ENCODE data around the gene CEP112. TPM values are rescaled to one million over a fixed set of nuclear protein-coding genes. Genes with fewer than 3 reads are reported as not detected.
"Not testable (repeated sequence)": the region's sequence is repeated elsewhere in the genome, so short reads cannot be mapped to it uniquely, and the experiment has no call there.

The CEP112 gene
- total RNA-seq, 1 experiment from 2014 or later: 9.6 TPM

DNA sequence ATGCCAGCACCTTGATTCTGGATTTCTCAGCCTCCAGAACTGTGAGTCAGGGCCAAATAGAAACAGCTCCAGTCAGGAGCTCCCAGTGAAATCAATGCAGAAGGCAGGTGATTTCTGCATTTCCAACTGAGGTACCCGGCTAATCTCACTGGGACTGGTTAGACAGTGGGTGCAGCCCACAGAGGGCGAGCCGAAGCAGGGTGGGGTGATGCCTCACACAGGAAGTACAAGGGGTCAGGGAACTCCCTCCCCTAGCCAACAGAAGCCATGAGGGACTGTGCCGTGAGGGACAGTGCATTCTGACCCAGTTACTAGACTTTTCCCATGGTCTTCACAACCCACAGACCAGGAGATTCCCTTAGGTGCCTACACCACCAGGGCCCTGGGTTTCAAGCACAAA, 36.9 kb downstream of the CEP112 start:
- not testable (repeated sequence) for DNase-seq (ENCODE audit: low spot score)

GRCh38 chr17:66152756-66153155, 39.2 kb downstream of the CEP112 start:
- DNase-seq (ENCODE audit: low spot score): peak; percentile 29

DNA sequence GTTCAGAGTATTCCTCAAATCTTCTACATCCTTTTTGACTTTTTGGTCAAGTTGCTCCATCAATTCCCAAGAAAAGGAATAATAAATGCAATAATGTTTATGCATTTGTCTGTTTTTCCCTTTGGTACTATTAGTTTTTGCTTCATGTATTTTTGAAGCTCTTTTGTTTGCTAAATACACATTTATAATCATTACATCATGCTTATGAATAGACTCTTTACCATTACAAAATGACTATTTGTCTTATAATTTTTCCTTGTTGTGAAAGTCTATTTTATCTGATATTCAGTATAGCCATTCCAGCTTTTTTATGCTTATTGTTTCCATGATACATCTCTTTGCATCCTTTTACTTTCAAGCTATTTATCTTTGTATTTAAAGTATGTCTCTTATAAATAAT, 41.2 kb downstream of the CEP112 start:
- no peak for DNase-seq (ENCODE audit: low spot score)

DNA sequence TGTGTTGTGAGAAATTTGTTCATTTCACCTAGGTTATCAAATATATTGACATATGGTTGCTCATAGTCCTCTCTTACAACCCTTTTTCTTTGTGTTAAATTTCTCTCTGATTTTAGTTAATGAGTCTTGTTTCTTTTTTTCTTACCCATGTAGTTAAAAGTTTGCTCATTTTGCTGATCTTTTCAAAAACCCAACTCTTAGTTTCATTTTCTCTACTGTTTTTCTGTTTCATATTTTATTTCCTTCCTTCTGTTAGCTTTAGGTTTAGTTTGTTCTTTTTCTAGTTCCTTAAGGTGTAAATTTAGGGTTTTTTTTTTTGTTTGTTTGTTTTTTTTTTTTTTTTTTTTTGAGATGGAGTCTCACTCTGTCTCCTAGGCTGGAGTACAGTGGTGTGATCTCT, 42.4 kb downstream of the CEP112 start:
- DNase-seq (ENCODE audit: low spot score): no peak

- no peak for DNase-seq (ENCODE audit: low spot score)
Observed at GRCh38 chr17:66146394-66146793, 45.5 kb downstream of the CEP112 start.

DNA sequence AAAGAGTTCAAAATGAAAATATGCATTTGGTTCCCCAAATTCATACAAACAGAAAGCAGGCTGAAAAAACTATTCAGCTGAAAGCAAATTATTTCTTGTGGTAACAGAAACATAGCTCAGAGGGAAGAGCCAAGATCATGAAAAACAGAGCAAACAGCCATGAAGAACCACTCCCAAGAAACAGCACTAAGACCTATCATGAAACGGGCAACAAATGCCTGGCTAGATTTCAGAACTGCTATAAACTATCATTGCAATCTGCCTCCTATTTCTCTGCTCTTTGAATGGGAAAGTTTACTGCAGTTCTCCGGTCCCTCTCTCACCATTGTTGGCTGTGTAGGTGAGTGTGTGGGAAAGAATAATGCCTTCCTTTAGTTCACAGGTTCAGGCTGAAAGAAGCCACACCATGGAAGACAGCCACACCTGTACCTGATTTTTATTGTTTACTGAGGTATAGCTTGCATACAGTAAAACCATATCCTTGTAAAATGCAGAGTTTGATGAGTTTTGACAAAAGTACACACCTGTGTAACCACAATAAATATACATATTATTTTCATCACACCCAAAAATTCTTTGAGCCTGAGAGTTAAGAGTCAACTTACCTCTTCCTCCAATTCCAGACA, 48.2 kb downstream of the CEP112 start:
- DNase-seq (ENCODE audit: low spot score): no peak

DNA sequence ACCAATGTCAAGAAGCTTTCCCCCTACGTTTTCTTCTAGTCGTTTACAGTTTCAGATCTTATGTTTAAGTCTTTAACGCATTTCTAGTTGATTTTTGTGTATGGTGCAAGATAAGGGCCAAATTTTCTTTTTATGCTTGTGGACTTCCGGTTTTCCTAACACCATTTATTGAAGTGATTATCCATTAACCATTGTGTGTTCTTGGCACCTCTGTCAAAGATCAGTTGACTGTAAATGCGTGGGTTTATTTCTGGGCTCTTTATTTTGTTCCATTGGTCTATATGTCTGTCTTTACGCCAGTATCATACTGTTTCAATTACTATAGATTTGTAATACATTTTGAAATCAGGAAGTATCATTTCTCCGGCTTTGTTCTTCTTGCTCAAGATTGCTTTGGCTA, 49.5 kb downstream of the CEP112 start:
- DNase-seq (ENCODE audit: low spot score): no peak

GRCh38 chr17:66138120-66138519, 53.8 kb downstream of the CEP112 start:
- no peak for DNase-seq (ENCODE audit: low spot score)

GRCh38 chr17:66135896-66136295, 56.0 kb downstream of the CEP112 start:
- no peak for DNase-seq (ENCODE audit: low spot score)

DNA sequence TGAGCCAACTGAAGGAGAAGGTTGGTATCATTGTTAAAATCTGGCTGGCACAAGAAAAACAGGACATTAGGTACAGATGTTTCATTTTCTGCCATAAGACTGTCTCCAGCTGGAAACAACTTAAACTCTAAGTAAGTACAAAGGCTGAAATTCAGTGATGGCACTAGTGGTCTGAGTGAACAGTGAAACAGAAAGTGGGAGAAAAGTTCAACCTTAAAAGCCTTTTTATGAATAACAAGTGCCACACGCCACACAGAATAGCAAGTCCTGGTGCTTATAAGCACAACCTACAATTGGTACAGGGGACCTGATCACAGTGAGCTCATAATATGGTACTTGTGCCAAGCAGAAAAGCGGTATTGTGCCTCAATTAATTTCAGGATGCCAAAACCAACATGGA, 56.7 kb downstream of the CEP112 start:
- DNase-seq (ENCODE audit: low spot score): no peak

DNA sequence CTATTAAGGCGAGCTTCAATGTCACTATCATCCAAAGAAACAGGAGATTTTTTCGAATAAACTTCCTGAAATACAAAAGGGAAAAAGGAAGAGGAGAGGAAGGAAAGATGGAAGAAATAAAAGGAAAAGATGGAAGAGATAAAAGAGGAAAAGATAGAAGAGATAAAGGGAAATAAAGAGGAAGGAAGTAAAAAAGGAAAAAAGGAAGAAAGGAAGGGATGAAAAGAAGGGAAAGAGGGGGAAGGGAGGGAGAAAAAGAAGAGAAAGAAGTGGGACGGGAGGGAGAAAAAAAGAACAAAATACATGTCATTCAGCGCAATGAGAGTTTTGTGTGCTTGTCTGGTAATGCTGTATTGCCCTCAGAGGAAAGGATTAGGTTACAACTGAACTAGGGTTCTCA, 62.2 kb downstream of the CEP112 start:
- DNase-seq (ENCODE audit: low spot score): no peak

DNA sequence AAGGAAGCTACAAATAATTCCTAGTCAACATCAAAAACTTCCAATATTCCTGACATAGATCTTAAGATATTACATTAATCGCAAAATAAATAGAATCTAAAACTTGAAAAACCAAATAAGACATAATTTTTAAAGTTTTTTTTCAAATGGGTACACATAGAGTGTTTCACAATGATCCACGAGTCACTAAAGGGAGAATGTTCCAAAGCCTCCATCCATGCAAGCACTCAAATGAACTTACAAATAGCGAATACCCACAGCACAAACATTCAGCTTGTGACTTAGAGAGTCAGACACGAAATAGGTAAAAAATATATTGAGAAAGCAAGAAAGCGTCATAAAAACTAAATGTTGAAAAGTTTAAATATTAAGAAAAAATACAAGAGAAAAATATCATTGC, 65.7 kb downstream of the CEP112 start:
- DNase-seq (ENCODE audit: low spot score): no peak

- peak; percentile 5 for DNase-seq (ENCODE audit: low spot score)
Observed at GRCh38 chr17:66123163-66123562, 68.8 kb downstream of the CEP112 start.

DNA sequence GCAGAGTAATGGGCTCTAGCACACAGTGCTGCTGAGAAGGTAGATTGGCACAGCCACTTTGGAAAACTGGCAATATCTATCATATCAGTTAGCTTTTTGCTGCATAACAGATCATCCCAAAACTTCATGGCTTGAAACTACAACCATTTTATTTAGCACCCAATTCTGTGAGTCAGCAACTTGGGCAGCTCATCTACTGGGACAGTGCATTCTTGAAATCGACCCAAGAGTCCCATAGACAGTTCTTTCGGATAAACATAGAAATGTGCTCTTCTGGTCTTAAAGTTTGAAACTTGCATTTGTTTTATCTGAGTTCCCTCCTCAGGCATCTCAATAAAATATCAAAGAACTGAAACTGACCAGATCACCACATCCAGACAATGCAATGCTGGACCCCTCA, 76.7 kb downstream of the CEP112 start:
- no peak for DNase-seq (ENCODE audit: low spot score)

DNA sequence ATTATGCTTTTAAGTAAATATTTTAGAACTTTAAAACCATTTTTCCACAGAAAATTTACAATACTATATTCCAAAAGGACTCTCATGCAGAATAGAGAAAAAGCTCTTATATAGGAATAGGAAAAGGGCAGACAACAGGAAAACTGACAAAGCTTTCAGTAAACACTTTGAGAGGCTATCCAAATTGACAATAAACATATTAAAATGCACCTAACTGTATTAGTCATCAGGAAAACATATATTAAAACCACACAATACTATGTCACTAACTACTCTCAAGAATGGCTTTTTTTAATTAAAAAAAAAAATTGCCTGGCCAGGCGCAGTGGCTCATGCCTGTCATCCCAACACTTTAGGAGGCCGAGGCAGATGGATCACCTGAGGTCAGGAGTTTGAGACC, 77.3 kb downstream of the CEP112 start:
- no peak for DNase-seq (ENCODE audit: low spot score)

- no peak for DNase-seq (ENCODE audit: low spot score)
Observed at GRCh38 chr17:66107731-66108130, 84.2 kb downstream of the CEP112 start.

DNA sequence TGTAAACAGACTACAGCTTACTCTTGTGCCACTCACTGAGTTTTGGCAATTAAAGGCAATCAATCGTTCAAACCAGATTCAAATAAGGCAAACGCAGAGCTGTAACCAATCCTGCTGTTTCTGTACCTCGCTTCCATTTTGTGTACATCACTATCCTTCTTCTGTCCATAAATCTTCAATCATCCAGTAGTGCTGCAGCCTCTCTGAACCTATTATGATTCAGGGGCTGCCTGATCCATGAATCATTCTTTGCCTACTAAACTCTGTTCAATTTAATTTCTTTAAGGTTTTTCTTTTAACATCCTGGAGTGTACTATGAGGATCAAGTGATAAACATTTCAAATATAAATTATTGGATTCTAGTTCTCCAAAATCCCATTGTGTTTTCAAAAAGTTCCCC, 93.9 kb downstream of the CEP112 start:
- DNase-seq (ENCODE audit: low spot score): peak; percentile 5

- DNase-seq (ENCODE audit: low spot score): no peak
Observed at GRCh38 chr17:66094727-66095126, 97.2 kb downstream of the CEP112 start.

DNA sequence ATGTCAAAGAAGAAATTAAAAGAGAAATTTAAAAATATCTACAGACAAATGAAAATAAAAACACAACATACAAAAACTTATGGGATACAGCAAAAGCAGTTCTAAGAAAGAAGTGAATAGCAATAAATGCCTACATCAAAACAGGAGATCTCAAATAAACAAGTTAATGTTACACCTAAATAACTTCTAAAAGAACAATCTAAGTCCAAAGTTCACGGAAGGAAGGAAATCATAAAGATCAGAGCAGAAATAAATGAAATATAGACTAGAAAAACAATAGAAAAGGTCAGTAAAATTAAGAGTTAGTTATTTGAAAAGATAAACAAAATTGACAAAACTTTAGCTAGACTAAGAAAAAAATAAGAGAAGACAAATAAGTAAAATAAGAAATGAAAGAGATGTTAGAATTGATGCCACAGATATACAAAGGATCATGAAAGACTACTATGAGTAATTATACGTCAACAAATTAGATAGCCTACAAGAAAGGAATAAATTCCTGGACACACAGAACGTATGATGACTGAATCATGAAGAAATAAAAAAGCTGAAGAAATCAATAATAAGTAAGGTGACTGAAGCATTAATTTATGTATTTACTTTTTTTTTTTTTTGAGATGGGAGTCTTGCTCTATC, 100.4 kb downstream of the CEP112 start:
- no peak for DNase-seq (ENCODE audit: low spot score)

GRCh38 chr17:66089764-66090163, 102.2 kb downstream of the CEP112 start:
- DNase-seq (ENCODE audit: low spot score): no peak

DNA sequence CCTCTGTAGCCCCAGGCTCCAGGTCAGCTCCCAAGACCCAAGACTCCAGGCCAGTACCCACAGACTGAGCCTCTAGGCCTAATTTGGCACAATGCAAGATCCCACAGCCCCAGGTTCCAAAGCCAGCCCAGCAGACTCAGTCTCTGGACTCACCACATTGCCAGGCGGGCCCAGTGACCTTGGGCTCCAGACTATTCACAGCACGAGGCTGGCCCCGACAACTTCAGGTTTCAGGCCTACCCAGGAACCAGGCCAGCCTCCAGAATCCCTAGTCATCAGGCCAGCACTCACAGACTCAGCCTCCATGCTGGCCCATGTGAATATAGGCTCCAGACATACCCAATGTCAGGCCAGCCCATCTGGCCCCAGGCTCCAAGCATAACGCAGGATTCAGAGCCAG, 103.8 kb downstream of the CEP112 start:
- DNase-seq (ENCODE audit: low spot score): no peak

- DNase-seq (ENCODE audit: low spot score): no peak
Observed at GRCh38 chr17:66087073-66087472, 104.9 kb downstream of the CEP112 start.

DNA sequence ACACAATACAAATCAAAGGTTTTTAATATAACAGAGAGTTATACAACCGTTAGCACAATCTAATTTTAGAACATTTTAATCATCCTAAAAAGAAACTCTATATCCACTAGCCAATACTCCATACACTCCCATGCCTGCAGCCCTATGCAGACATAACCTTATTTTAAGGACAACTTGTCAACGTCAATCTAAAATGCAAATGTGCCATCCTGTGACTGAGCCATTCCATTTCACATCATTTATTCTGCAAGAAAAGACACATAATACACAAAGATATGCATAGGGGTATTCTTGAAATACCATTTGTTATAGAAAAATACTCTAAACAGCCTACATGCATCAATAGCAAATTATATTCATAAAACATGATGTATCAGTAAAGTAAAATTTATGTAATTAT, 106.7 kb downstream of the CEP112 start:
- DNase-seq (ENCODE audit: low spot score): no peak

GRCh38 chr17:66080670-66081069, 111.3 kb downstream of the CEP112 start:
- not testable (repeated sequence) for DNase-seq (ENCODE audit: low spot score)

All from A172 (cell line).